K562 (cell line): ENCODE measurements around the gene KCNQ5.

ENCODE experiments used
- CTCF ChIP-seq, 3 experiments: IDR thresholded peaks in 2 of 3; conservative IDR thresholded peaks in 1 of 3; 2 replicates each; pipeline ENCODE4 v1.5.1; 2011 to 2012; ENCODE audit warnings: low read length in 3 of 3, mild to moderate bottlenecking in 3 of 3, control low read depth in 2 of 3, improper control_type of control experiment in 1 of 3, inconsistent platforms in 1 of 3, low read depth in 1 of 3, mixed read lengths in 1 of 3, moderate library complexity in 1 of 3; ENCODE audit not compliant: insufficient read depth in 2 of 3
- EZH2 ChIP-seq: IDR thresholded peaks from 2 replicates; pipeline ENCODE4 v1.6.1; 2012; ENCODE audit warnings: low read depth, mild to moderate bottlenecking, inconsistent platforms, low read length, borderline replicate concordance
- FOSL1 ChIP-seq: fragments of 200-800 bp; sonication (Bioruptor generic); conservative IDR thresholded peaks from 2 replicates; pipeline ENCODE4 v1.6.1; 2016; ENCODE audit warnings: missing genetic modification characterization, missing compliant biosample characterization
- MAX ChIP-seq: sonication (generic); formaldehyde crosslinking; IDR thresholded peaks from 2 replicates; pipeline ENCODE4 v1.9.0; 2022; ENCODE audit warnings: mild to moderate bottlenecking, missing genetic modification reagents
- MLLT1 ChIP-seq, 2 experiments: fragments of 450-650 bp; IDR thresholded peaks; 2 replicates each; pipeline ENCODE4 v1.6.1; 2016
- NFE2L1 ChIP-seq: fragments of 450-650 bp; IDR thresholded peaks from 2 replicates; pipeline ENCODE4 v1.6.1; 2016; ENCODE audit warnings: missing genetic modification characterization, low read depth, mild to moderate bottlenecking, missing compliant biosample characterization, moderate library complexity, borderline replicate concordance
- SIN3A ChIP-seq, 2 experiments: fragments of 150-350 bp in 1 of 2; IDR thresholded peaks; 2 replicates each; pipeline ENCODE4 v1.6.1; 2011 to 2016; ENCODE audit warnings: borderline replicate concordance in 2 of 2, low read depth in 2 of 2, low read length in 2 of 2, mild to moderate bottlenecking in 2 of 2, moderate library complexity in 2 of 2; ENCODE audit not compliant: control insufficient read depth in 1 of 2
- TFE3 ChIP-seq: fragments of 450-650 bp; formaldehyde crosslinking; IDR thresholded peaks from 2 replicates; pipeline ENCODE4 v1.4.0; 2020; ENCODE audit warnings: mild to moderate bottlenecking, mixed read lengths
- ZBTB2 ChIP-seq: fragments of 450-650 bp; IDR thresholded peaks from 2 replicates; pipeline ENCODE4 v1.6.1; 2016; ENCODE audit warnings: antibody characterized with exemption
- ZNF3 ChIP-seq: fragments of 250-450 bp; sonication (Bioruptor Pico); IDR thresholded peaks from 2 replicates; pipeline ENCODE4 v1.5.0; 2021; ENCODE audit warnings: mild to moderate bottlenecking, moderate library complexity

- TF ChIP-seq ZBTB2 = no peak
- no peak for TF ChIP-seq EZH2
- no peak for TF ChIP-seq MAX (CRISPR knock-in tag)
- no peak for TF ChIP-seq CTCF (IDR thresholded peaks at IDR 0.05 in 2 of 3, conservative IDR thresholded peaks at IDR 0.05 in 1 of 3; ENCODE audit: insufficient read depth in 2 of 3, low read depth in 1 of 3, low read length in 3 of 3)
- TF ChIP-seq ZNF3 (CRISPR knock-in tag) = no peak
- TF ChIP-seq NFE2L1 (tag) = no peak
- no peak for TF ChIP-seq SIN3A (IDR thresholded peaks at IDR 0.05; ENCODE audit: borderline replicate concordance in 2 of 2, control insufficient read depth in 1 of 2, low read depth in 2 of 2, low read length in 2 of 2)
- TF ChIP-seq TFE3 (CRISPR knock-in tag) = no peak
- no peak for TF ChIP-seq FOSL1 (tag)
- TF ChIP-seq MLLT1 (IDR thresholded peaks at IDR 0.05) = no peak
Observed at GRCh38 chr6:72822691-72823090, 200.8 kb downstream of the KCNQ5 start.
